Endodermal cell (in vitro differentiated cells): ENCODE measurements around the gene NDUFV2. TPM values are rescaled to one million over a fixed set of nuclear protein-coding genes. Genes with fewer than 3 reads are reported as not detected.

Source experiments
- DNase-seq: peaks from one replicate; pipeline ENCODE4 v3.0.0-alpha.2; 2017
- H3K27ac ChIP-seq: 2 replicates; pipeline ENCODE4 v1.5.1; 2013; ENCODE audit warnings: mild to moderate bottlenecking, low read depth, low read length, moderate library complexity
- H3K27me3 ChIP-seq: 2 replicates; pipeline ENCODE4 v1.6.1; 2013; ENCODE audit warnings: mild to moderate bottlenecking, low read length, moderate library complexity; ENCODE audit not compliant: insufficient read depth, control insufficient read depth, poor library complexity, severe bottlenecking
- H3K36me3 ChIP-seq: 2 replicates; pipeline ENCODE4 v1.7.0; 2013; ENCODE audit warnings: mild to moderate bottlenecking, low read length, moderate library complexity; ENCODE audit not compliant: control insufficient read depth, insufficient read depth
- H3K4me1 ChIP-seq: one replicate; pipeline ENCODE4 v1.7.0; 2013; ENCODE audit warnings: low read length; ENCODE audit not compliant: control insufficient read depth, insufficient read depth
- H3K4me3 ChIP-seq: 2 replicates; pipeline ENCODE4 v1.5.1; 2013; ENCODE audit warnings: mild to moderate bottlenecking, low read length, moderate library complexity
- H3K9ac ChIP-seq: 2 replicates; pipeline ENCODE4 v1.6.1; 2013; ENCODE audit warnings: mild to moderate bottlenecking, low read length, moderate library complexity; ENCODE audit not compliant: poor library complexity, severe bottlenecking; ENCODE audit errors: extremely low read depth
- H3K9me3 ChIP-seq: 2 replicates; pipeline ENCODE4 v1.6.1; 2013; ENCODE audit warnings: mild to moderate bottlenecking, low read length, moderate library complexity; ENCODE audit not compliant: control insufficient read depth
- H3K27ac Mint-ChIP-seq: 2 replicates; pipeline ENCODE4 v1.8.0; 2020; ENCODE audit warnings: mixed read lengths
- H3K27me3 Mint-ChIP-seq: 2 replicates; pipeline ENCODE4 v1.8.0; 2021; ENCODE audit warnings: mild to moderate bottlenecking, mixed read lengths; ENCODE audit not compliant: insufficient read depth
- H3K36me3 Mint-ChIP-seq: 2 replicates; pipeline ENCODE4 v1.8.0; 2020; ENCODE audit warnings: low read depth, mixed read lengths
- H3K4me1 Mint-ChIP-seq: 2 replicates; pipeline ENCODE4 v1.8.0; 2020; ENCODE audit warnings: mixed read lengths
- H3K4me3 Mint-ChIP-seq: 2 replicates; pipeline ENCODE4 v1.8.0; 2020; ENCODE audit warnings: mild to moderate bottlenecking, moderate library complexity, mixed read lengths
- H3K9me3 Mint-ChIP-seq: 2 replicates; pipeline ENCODE4 v1.8.0; 2020; ENCODE audit warnings: mild to moderate bottlenecking, mixed read lengths
- CTCF ChIP-seq: fragments of 200-600 bp; sonication (generic); conservative IDR thresholded peaks from 2 replicates; pipeline ENCODE4 v1.5.0; 2021; ENCODE audit warnings: antibody characterized with exemption, mild to moderate bottlenecking
- WGBS, 2 experiments: methylation state at CpG; one replicate each; pipeline versions ENCODE4 v1.1.5 to v1.1.7; 2013; ENCODE audit warnings: missing lambda C conversion rate in 2 of 2, mixed read lengths in 1 of 2; ENCODE audit not compliant: insufficient coverage in 1 of 2, insufficient read length in 1 of 2; 5-methylcytosine and 5-hydroxymethylcytosine counted together
- total RNA-seq, 2 donors: library from RNA; stranded (reverse); fragmentation: NEBNext Ultra II Directional in 1 of 2; extraction: Animal tissue kit (Norgen Biotek cat#: 25700) in 1 of 2; gene quantifications; 2 replicates in 1 of 2; 3 replicates in 1 of 2; pipeline ENCODE4 v1.2.1, GENCODE V29; 2021

NDUFV2 gene
- total RNA-seq, 2 donors from 2014 or later = 123 to 138 TPM

GRCh38 chr18:9108911-9109310, 6.4 kb downstream of the NDUFV2 start:
- no peak overlapping the region for H3K27ac Mint-ChIP-seq
- peaks cover 61% of the 10 kb centered on the region for H3K27me3 Mint-ChIP-seq
- H3K4me1 ChIP-seq = no peaks in the 10 kb centered on the region
- peaks cover 23% of the 10 kb centered on the region for H3K36me3 Mint-ChIP-seq
- no peak for DNase-seq
- no peak overlapping the region for H3K4me3 ChIP-seq
- peaks cover 5% of the 10 kb centered on the region for H3K36me3 ChIP-seq
- no peaks in the 10 kb centered on the region for H3K9me3 Mint-ChIP-seq
- H3K4me1 Mint-ChIP-seq = peaks cover 51% of the 10 kb centered on the region
- H3K27ac ChIP-seq = peak overlapping the region; percentile 0
- H3K9ac ChIP-seq = no peak overlapping the region
- H3K27me3 ChIP-seq = peaks cover 55% of the 10 kb centered on the region
- WGBS, 2 experiments = 75 to 87% methylated on average over 1 to 2 of the region's 2 CpGs
- TF ChIP-seq CTCF = no peak
- H3K4me3 Mint-ChIP-seq = no peak overlapping the region
- no peaks in the 10 kb centered on the region for H3K9me3 ChIP-seq

- no peak overlapping the region for H3K27ac ChIP-seq
- no peak overlapping the region for H3K27ac Mint-ChIP-seq
- H3K4me1 Mint-ChIP-seq = peaks cover 44% of the 10 kb centered on the region
These were observed 7.0 kb downstream of the NDUFV2 start for GRCh38 chr18:9109523-9109922.

GRCh38 chr18:9113468-9114149, 11.1 kb downstream of the NDUFV2 start:
- Mint-ChIP-seq H3K9me3 (no peaks in the 10 kb centered on the region), H3K36me3 (peaks cover 26% of the 10 kb centered on the region), H3K4me1 (peaks cover 10% of the 10 kb centered on the region), H3K4me3 (no peak overlapping the region), H3K27me3 (peaks cover 20% of the 10 kb centered on the region), H3K27ac (no peak overlapping the region)
- Histone ChIP-seq H3K27me3 (peaks cover 18% of the 10 kb centered on the region), H3K9me3 (no peaks in the 10 kb centered on the region), H3K4me3 (no peak overlapping the region), H3K36me3 (peaks cover 15% of the 10 kb centered on the region), H3K27ac (no peak overlapping the region), H3K4me1 (no peaks in the 10 kb centered on the region), H3K9ac (no peak overlapping the region)
- WGBS, 2 experiments = 91 to 97% methylated on average over 5 to 7 of the region's 7 CpGs
- DNase-seq = no peak
- no peak for TF ChIP-seq CTCF

More at GRCh38 chr18:9109523-9109922, 7.0 kb downstream of the NDUFV2 start:
- H3K9me3 ChIP-seq = no peaks in the 10 kb centered on the region
- Mint-ChIP-seq H3K4me3 (no peak overlapping the region), H3K36me3 (peaks cover 18% of the 10 kb centered on the region), H3K9me3 (no peaks in the 10 kb centered on the region), H3K27me3 (peaks cover 54% of the 10 kb centered on the region)
- H3K36me3 ChIP-seq = peaks cover 5% of the 10 kb centered on the region
- H3K27me3 ChIP-seq = peaks cover 55% of the 10 kb centered on the region
- no peak overlapping the region for H3K4me3 ChIP-seq
- no peaks in the 10 kb centered on the region for H3K4me1 ChIP-seq
- no peak for TF ChIP-seq CTCF
- no peak overlapping the region for H3K9ac ChIP-seq
- DNase-seq = no peak
- 83 to 94% methylated on average over 4 of the region's 4 CpGs for WGBS, 2 experiments
